ENCODE results near the gene SPOCK3.

Gene SPOCK3

GRCh38 chr4:166895771-166896170, 338.5 kb downstream of the SPOCK3 start:
- TF ChIP-seq, protein P1, sequence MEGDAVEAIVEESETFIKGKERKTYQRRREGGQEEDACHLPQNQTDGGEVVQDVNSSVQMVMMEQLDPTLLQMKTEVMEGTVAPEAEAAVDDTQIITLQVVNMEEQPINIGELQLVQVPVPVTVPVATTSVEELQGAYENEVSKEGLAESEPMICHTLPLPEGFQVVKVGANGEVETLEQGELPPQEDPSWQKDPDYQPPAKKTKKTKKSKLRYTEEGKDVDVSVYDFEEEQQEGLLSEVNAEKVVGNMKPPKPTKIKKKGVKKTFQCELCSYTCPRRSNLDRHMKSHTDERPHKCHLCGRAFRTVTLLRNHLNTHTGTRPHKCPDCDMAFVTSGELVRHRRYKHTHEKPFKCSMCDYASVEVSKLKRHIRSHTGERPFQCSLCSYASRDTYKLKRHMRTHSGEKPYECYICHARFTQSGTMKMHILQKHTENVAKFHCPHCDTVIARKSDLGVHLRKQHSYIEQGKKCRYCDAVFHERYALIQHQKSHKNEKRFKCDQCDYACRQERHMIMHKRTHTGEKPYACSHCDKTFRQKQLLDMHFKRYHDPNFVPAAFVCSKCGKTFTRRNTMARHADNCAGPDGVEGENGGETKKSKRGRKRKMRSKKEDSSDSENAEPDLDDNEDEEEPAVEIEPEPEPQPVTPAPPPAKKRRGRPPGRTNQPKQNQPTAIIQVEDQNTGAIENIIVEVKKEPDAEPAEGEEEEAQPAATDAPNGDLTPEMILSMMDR (IDR thresholded peaks at IDR 0.05; ENCODE audit: poor library complexity, severe bottlenecking): no peak
- ATAC-seq (ENCODE audit: low read depth): 0 out of 3 replicates have a peak, but pooled peaks have one; percentile 31
- Histone ChIP-seq H3K4me1 (ENCODE audit: insufficient read depth, poor library complexity, severe bottlenecking) (peaks cover 9% of the 10 kb centered on the region), H3K27me3 (ENCODE audit: insufficient read depth, poor library complexity, severe bottlenecking) (no peaks in the 10 kb centered on the region), H3K4me3 (ENCODE audit: severe bottlenecking) (no peak overlapping the region), H3K36me3 (ENCODE audit: low read depth) (no peaks in the 10 kb centered on the region), H3K9me3 (ENCODE audit: severe bottlenecking) (no peaks in the 10 kb centered on the region), H3K27ac (ENCODE audit: poor library complexity, severe bottlenecking) (no peak overlapping the region)
- DNase-seq (ENCODE audit: low spot score): no peak

GRCh38 chr4:166887457-166887856, 346.8 kb downstream of the SPOCK3 start:
- Histone ChIP-seq H3K27ac (ENCODE audit: poor library complexity, severe bottlenecking) (no peak overlapping the region), H3K27me3 (ENCODE audit: insufficient read depth, poor library complexity, severe bottlenecking) (no peaks in the 10 kb centered on the region), H3K4me3 (ENCODE audit: severe bottlenecking) (no peak overlapping the region), H3K4me1 (ENCODE audit: insufficient read depth, poor library complexity, severe bottlenecking) (peaks cover 2% of the 10 kb centered on the region), H3K9me3 (ENCODE audit: severe bottlenecking) (no peaks in the 10 kb centered on the region), H3K36me3 (ENCODE audit: low read depth) (no peaks in the 10 kb centered on the region)
- DNase-seq (ENCODE audit: low spot score) (no peak), ATAC-seq (ENCODE audit: low read depth) (no peak)
- TF ChIP-seq, protein P1 (IDR thresholded peaks at IDR 0.05; ENCODE audit: poor library complexity, severe bottlenecking): no peak

GRCh38 chr4:166886718-166887117, 347.6 kb downstream of the SPOCK3 start:
- Histone ChIP-seq H3K27me3 (ENCODE audit: insufficient read depth, poor library complexity, severe bottlenecking) (no peaks in the 10 kb centered on the region), H3K27ac (ENCODE audit: poor library complexity, severe bottlenecking) (no peak overlapping the region), H3K4me1 (ENCODE audit: insufficient read depth, poor library complexity, severe bottlenecking) (peaks cover 10% of the 10 kb centered on the region), H3K36me3 (ENCODE audit: low read depth) (no peaks in the 10 kb centered on the region), H3K4me3 (ENCODE audit: severe bottlenecking) (no peak overlapping the region), H3K9me3 (ENCODE audit: severe bottlenecking) (no peaks in the 10 kb centered on the region)
- ATAC-seq (ENCODE audit: low read depth) (no peak), DNase-seq (ENCODE audit: low spot score) (no peak)
- TF ChIP-seq, protein P1 (IDR thresholded peaks at IDR 0.05; ENCODE audit: poor library complexity, severe bottlenecking): no peak

DNA sequence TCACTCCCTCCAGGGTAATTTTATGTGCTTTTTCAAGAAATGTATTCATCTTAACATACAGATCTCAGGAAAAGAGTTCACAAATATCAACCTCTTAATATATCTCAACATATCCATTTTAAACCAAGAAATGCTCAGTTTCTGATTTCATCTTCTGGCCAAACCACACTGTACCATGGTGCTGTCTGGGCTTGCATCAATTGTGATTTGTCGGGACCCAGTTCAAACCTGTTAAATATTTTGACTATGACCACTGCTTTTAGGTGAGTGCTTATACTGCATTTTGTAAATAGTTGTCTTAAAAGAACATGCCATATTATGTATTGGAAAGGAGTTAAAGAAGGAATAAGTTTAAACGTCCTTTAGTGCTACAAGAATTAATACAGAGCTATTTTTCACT, 352.1 kb downstream of the SPOCK3 start:
- TF ChIP-seq, protein P1 (IDR thresholded peaks at IDR 0.05; ENCODE audit: poor library complexity, severe bottlenecking): no peak
- ATAC-seq (ENCODE audit: low read depth): peak; percentile 85
- no peak for DNase-seq (ENCODE audit: low spot score)
- H3K9me3 ChIP-seq (ENCODE audit: severe bottlenecking): no peaks in the 10 kb centered on the region
- no peaks in the 10 kb centered on the region for H3K27me3 ChIP-seq (ENCODE audit: insufficient read depth, poor library complexity, severe bottlenecking)
- no peak overlapping the region for H3K4me3 ChIP-seq (ENCODE audit: severe bottlenecking)
- H3K4me1 ChIP-seq (ENCODE audit: insufficient read depth, poor library complexity, severe bottlenecking): peaks cover 16% of the 10 kb centered on the region
- peak overlapping the region; percentile 24 for H3K27ac ChIP-seq (ENCODE audit: poor library complexity, severe bottlenecking)
- H3K36me3 ChIP-seq (ENCODE audit: low read depth): no peaks in the 10 kb centered on the region

DNA sequence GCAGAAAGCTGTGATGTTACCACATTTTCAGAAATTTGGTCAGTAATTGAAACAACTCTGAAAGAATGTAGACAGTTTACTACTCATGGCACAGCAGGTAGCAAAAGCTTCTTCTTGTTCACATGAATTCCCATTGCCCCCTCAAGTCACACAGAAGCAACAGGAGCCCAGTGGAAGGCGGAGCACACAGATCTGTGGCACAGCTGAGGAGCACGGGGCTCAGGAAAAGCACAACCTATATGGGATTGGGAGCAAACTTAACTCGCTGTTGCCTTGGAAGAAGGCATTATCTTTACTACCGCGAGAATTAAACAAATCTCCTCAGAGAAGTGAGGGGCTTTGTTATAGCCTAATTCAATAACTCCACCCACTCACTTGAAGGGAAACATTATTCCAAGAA, 358.5 kb downstream of the SPOCK3 start:
- peaks cover 3% of the 10 kb centered on the region for H3K4me1 ChIP-seq (ENCODE audit: insufficient read depth, poor library complexity, severe bottlenecking)
- H3K9me3 ChIP-seq (ENCODE audit: severe bottlenecking): no peaks in the 10 kb centered on the region
- ATAC-seq (ENCODE audit: low read depth) (no peak), DNase-seq (ENCODE audit: low spot score) (no peak)
- H3K36me3 ChIP-seq (ENCODE audit: low read depth): no peaks in the 10 kb centered on the region
- H3K27ac ChIP-seq (ENCODE audit: poor library complexity, severe bottlenecking): no peak overlapping the region
- TF ChIP-seq, protein P1 (IDR thresholded peaks at IDR 0.05; ENCODE audit: poor library complexity, severe bottlenecking): no peak
- no peaks in the 10 kb centered on the region for H3K27me3 ChIP-seq (ENCODE audit: insufficient read depth, poor library complexity, severe bottlenecking)
- no peak overlapping the region for H3K4me3 ChIP-seq (ENCODE audit: severe bottlenecking)
